Measurements from ENCODE around the gene EIF2B1. TPM values are rescaled to one million over a fixed set of nuclear protein-coding genes. Genes with fewer than 3 reads are reported as not detected.
A peak's percentile ranks its signal among the peaks of the same experiment; 100 is the strongest.

Gene EIF2B1

DNA sequence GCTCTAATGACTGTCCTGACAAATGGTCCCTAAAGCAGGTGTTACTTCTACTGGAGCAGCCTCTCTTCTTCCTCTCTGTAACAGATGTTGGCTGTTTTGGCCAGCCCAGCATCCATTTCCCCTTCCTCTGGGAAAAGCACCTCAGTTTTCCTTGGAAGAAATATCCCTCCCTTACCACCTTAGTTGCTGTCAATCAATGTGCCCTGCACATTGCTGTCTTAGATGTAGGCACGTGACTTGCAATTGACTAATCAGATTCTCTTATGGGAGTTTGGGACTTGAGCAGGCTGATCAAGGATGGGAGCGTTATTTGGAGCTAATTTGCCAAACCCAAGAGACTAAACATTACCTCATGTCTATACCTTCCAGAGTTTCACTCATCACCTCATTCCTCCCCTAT, 61.1 kb downstream of the EIF2B1 start:
- Histone ChIP-seq H3K4me3 (ENCODE audit: insufficient read depth in 1 of 2, low read depth in 1 of 2, low read length in 2 of 2) (no peak overlapping the region), H3K9ac (ENCODE audit: low read length) (no peak overlapping the region), H3K4me2 (ENCODE audit: low read length, poor library complexity, severe bottlenecking) (no peak overlapping the region), H3K79me1 (replicated peaks; ENCODE audit: low read length, poor library complexity, severe bottlenecking) (peaks cover 1% of the 10 kb centered on the region), H3K4me1 (ENCODE audit: control insufficient read depth, insufficient read depth, low read depth, low read length) (no peaks in the 10 kb centered on the region), H3K36me3 (ENCODE audit: control insufficient read depth in 1 of 2, insufficient read depth in 2 of 2, low read depth in 1 of 2, low read length in 2 of 2) (peaks cover 7 to 8% of the 10 kb centered on the region in 2 experiments), H2AK5ac (ENCODE audit: low read length, severe bottlenecking) (no peak overlapping the region), H3K14ac (ENCODE audit: low read length in 2 of 2) (no peak overlapping the region), H2BK15ac (ENCODE audit: low read depth, poor library complexity, severe bottlenecking) (no peak overlapping the region), H3K18ac (ENCODE audit: low read depth in 1 of 2, low read length in 2 of 2) (no peak overlapping the region), H2BK12ac (ENCODE audit: low read length in 2 of 2) (no peak overlapping the region), H2BK5ac (ENCODE audit: low read depth, low read length, poor library complexity, severe bottlenecking) (no peak overlapping the region), H3K23ac (ENCODE audit: low read length in 2 of 2) (no peak overlapping the region), H4K91ac (ENCODE audit: low read length) (no peak overlapping the region), H3K27ac (ENCODE audit: low read length, poor library complexity, severe bottlenecking) (no peak overlapping the region), H3K9me3 (ENCODE audit: control insufficient read depth, low read length) (peaks cover 11% of the 10 kb centered on the region), H2AFZ (ENCODE audit: low read depth, low read length) (no peak overlapping the region), H4K8ac (ENCODE audit: low read length) (no peak overlapping the region), H3K4ac (ENCODE audit: low read depth in 1 of 2, low read length in 2 of 2) (no peak overlapping the region), H3K27me3 (ENCODE audit: control insufficient read depth in 1 of 2, insufficient read depth in 1 of 2, low read length in 2 of 2) (no peaks in the 10 kb centered on the region), H2BK120ac (ENCODE audit: low read depth, low read length) (no peak overlapping the region)
- DNase-seq = no peak
- WGBS = 80% methylated on average over 2 of the region's 2 CpGs

DNA sequence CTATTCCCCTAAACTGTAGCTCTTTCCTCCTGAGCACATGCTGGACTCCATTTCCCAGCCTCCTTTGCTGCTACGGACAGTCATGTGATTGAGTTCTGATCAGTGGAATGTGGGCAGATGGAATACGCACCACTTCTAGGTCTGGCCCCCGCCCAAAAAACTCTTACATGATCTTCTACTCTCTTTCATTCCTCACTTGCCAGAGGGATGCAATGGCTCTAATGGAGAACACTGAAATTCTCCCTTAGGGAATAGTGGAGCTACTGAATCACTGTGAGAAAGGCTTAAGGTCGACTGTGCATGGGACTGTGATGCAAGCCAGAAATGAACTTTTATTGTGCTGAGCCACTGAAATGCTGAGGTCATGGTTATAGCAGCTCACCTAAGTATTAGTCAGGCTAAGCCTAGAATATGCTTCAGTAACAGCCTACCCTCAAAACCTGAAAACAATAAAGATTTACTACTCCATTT, 62.1 kb downstream of the EIF2B1 start:
- H2BK12ac ChIP-seq (ENCODE audit: low read length in 2 of 2) = no peak overlapping the region
- no peaks in the 10 kb centered on the region for H3K4me1 ChIP-seq (ENCODE audit: control insufficient read depth, insufficient read depth, low read depth, low read length)
- peaks cover 2 to 5% of the 10 kb centered on the region in 2 experiments for H3K36me3 ChIP-seq (ENCODE audit: control insufficient read depth in 1 of 2, insufficient read depth in 2 of 2, low read depth in 1 of 2, low read length in 2 of 2)
- H3K14ac ChIP-seq (ENCODE audit: low read length in 2 of 2) = no peak overlapping the region
- H3K9me3 ChIP-seq (ENCODE audit: control insufficient read depth, low read length) = peaks cover 11% of the 10 kb centered on the region
- no peak overlapping the region for H4K8ac ChIP-seq (ENCODE audit: low read length)
- H2AFZ ChIP-seq (ENCODE audit: low read depth, low read length) = no peak overlapping the region
- no peak overlapping the region for H3K27ac ChIP-seq (ENCODE audit: low read length, poor library complexity, severe bottlenecking)
- no peak overlapping the region for H3K23ac ChIP-seq (ENCODE audit: low read length in 2 of 2)
- no peaks in the 10 kb centered on the region for H3K27me3 ChIP-seq (ENCODE audit: control insufficient read depth in 1 of 2, insufficient read depth in 1 of 2, low read length in 2 of 2)
- H3K9ac ChIP-seq (ENCODE audit: low read length) = peak overlapping the region; percentile 37
- H2BK15ac ChIP-seq (ENCODE audit: low read depth, poor library complexity, severe bottlenecking) = no peak overlapping the region
- no peak overlapping the region for H3K4me2 ChIP-seq (ENCODE audit: low read length, poor library complexity, severe bottlenecking)
- H3K18ac ChIP-seq (ENCODE audit: low read depth in 1 of 2, low read length in 2 of 2) = no peak overlapping the region
- no peak overlapping the region for H3K4ac ChIP-seq (ENCODE audit: low read depth in 1 of 2, low read length in 2 of 2)
- no peak overlapping the region for H2BK5ac ChIP-seq (ENCODE audit: low read depth, low read length, poor library complexity, severe bottlenecking)
- no peak overlapping the region for H2AK5ac ChIP-seq (ENCODE audit: low read length, severe bottlenecking)
- no peak overlapping the region for H4K91ac ChIP-seq (ENCODE audit: low read length)
- no peak overlapping the region for H3K4me3 ChIP-seq (ENCODE audit: insufficient read depth in 1 of 2, low read depth in 1 of 2, low read length in 2 of 2)
- WGBS = 42% methylated on average over 2 of the region's 4 CpGs
- no peak overlapping the region for H2BK120ac ChIP-seq (ENCODE audit: low read depth, low read length)
- DNase-seq = peak; percentile 89
- H3K79me1 ChIP-seq (replicated peaks; ENCODE audit: low read length, poor library complexity, severe bottlenecking) = peaks cover 1% of the 10 kb centered on the region

Small RNA genes lying within 50 kb of the gene (small RNA-seq; reads per million reads assigned to genes)
- not detected for gene SNORA9B (ENCODE audit: low read depth)

Data from mesenchymal stem cell (in vitro differentiated cells and primary cell).